ENCODE results near the gene GAS2L3.
"Not testable (repeated sequence)": the region's sequence is repeated elsewhere in the genome, so short reads cannot be mapped to it uniquely, and the experiment has no call there.

- TF ChIP-seq CTCF, POLR2A (IDR thresholded peaks at IDR 0.05): not testable (repeated sequence)
These were observed 14.2 kb upstream of the GAS2L3 start for GRCh38 chr12:100559261-100559660.
